HUDEP-2 (cell line): ENCODE measurements around the gene AP3S2.
"Not testable (repeated sequence)": the region's sequence is repeated elsewhere in the genome, so short reads cannot be mapped to it uniquely, and the experiment has no call there.

Source experiments
- DNase-seq, 76 experiments: peaks; one replicate each; lab custom pipeline; 2025; ENCODE audit not compliant: unreplicated experiment in 76 of 76; lab: John Stamatoyannopoulos, UW

Gene AP3S2

GRCh38 chr15:89783861-89784685 lies 109.7 kb downstream of the AP3S2 start:
- peak in 1 of 76 experiments; percentile 69 for DNase-seq

DNA sequence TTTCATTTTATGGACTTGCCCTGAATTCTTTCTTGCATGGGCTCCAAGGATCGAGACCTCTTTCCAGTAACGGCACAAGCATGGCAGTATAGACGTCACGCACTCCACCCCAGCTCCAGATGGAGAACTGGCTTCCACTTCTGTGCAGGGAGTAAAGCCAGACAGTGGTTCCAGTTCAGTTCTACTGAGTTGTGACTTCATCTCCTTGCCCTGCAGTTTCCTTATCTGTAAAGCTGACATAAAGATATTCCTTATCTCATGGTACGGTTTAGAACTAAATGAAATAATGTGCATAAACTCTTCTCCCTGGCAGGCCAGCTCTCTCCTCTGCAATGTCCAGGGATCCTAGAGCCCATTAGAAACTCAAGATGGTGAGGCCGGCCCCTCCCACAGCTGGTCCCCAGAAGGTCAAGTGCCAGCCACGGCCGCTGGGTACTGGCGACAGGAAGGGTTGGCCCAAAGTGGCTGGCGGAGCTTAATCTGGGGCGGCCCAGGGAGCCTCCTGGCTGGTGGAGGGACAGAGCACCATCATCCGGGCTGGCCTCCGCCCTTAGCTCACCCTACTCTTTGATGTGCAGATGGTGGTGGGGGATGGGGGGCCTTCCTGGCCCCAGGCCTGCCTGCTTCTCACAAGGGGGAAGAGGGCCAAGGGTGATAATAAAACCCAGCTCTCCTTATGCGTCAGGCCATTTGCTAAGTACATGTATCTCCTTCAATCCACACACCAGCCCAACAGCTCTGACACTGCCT lies 110.5 kb downstream of the AP3S2 start:
- peak in 74 of 76 experiments; percentile 40 to 93 (median 83) for DNase-seq

DNA sequence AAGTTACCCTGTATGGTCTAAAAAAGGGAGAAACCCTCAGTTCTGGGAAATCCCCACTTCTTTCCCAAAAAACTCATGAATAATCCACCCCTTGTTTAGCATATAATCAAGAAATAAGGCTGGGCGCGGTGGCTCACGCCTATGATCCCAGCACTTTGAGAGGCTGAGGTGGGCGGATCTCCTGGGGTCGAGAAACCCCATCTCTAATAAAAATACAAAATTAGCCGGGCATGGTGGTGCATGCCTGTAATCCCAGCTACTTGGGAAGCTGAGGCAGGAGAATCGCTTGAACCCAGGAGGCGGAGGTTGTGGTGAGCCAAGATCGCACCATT lies 111.2 kb downstream of the AP3S2 start:
- DNase-seq: not testable (repeated sequence)

- DNase-seq: no peak
Measured at GRCh38 chr15:89781891-89782618, 111.7 kb downstream of the AP3S2 start.

DNA sequence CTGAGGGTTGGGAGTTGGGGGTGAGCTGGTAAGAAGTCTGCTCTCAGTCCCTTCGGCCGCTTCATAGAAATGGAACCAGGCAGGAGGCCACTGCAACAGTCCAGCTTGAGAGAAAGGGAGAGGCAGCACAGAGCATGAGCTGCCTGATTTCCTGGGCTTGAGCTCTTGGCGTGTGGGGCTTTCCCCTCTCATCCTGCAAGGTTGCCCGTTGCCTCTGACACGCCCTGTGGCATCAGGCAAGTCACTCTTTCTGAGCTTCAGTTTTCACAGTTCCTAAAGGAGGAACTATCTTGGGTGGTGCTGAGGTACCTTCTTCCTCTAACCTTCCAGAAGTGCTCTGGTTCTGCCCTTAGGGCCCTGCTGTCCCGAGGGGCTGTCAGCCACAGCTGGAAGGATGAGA lies 112.7 kb downstream of the AP3S2 start:
- peak in 4 of 76 experiments; percentile 7 to 21 (median 9) for DNase-seq

- DNase-seq: no peak
Measured at GRCh38 chr15:89780601-89781000, 113.2 kb downstream of the AP3S2 start.
